Muscle of leg (tissue), 11 donors: ENCODE measurements around the gene RDH12. TPM values are rescaled to one million over a fixed set of nuclear protein-coding genes. Genes with fewer than 3 reads are reported as not detected.

Source experiments
- DNase-seq: peaks from one replicate; pipeline ENCODE4 v3.0.0; 2013
- H3K27ac ChIP-seq: one replicate; pipeline ENCODE4 v1.5.1; 2013; ENCODE audit warnings: mild to moderate bottlenecking, low read length, control low read depth
- H3K27me3 ChIP-seq: one replicate; pipeline ENCODE4 v1.6.1; 2013; ENCODE audit warnings: low read length; ENCODE audit not compliant: control insufficient read depth, insufficient read depth
- H3K36me3 ChIP-seq: one replicate; pipeline ENCODE4 v1.6.1; 2013; ENCODE audit warnings: low read length; ENCODE audit not compliant: control insufficient read depth, insufficient read depth
- H3K4me1 ChIP-seq: one replicate; pipeline ENCODE4 v1.6.1; 2013; ENCODE audit warnings: low read length; ENCODE audit not compliant: control insufficient read depth, insufficient read depth
- H3K4me3 ChIP-seq: one replicate; pipeline ENCODE4 v1.5.1; 2013; ENCODE audit warnings: low read length, control low read depth
- H3K9me3 ChIP-seq: replicated peaks from 2 replicates; pipeline ENCODE4 v1.6.1; 2013; ENCODE audit warnings: low read depth, low read length; ENCODE audit not compliant: control insufficient read depth
- WGBS: methylation state at CpG from one replicate; pipeline ENCODE4 v1.1.5; 2013; ENCODE audit warnings: missing lambda C conversion rate; ENCODE audit not compliant: insufficient coverage; 5-methylcytosine and 5-hydroxymethylcytosine counted together
- polyA plus RNA-seq, 8 donors: library from polyadenylated mRNA; unstranded; fragments of 120-200 nt; gene quantifications; one replicate each; pipeline versions ENCODE4 v1.2.1 to v1.2.3, GENCODE V29; 2013; ENCODE audit warnings: inconsistent platforms in 1 of 8, low replicate concordance in 1 of 8; ENCODE audit not compliant: insufficient read length in 8 of 8, insufficient read depth in 1 of 8
- total RNA-seq: library from RNA; stranded (reverse); fragments of 120-200 nt; gene quantifications from one replicate; pipeline ENCODE4 v1.2.4, GENCODE V29; 2013

The RDH12 gene
- total and polyA plus RNA-seq, 9 donors: 0.30 to 1.2 (median 0.64) TPM

DNA sequence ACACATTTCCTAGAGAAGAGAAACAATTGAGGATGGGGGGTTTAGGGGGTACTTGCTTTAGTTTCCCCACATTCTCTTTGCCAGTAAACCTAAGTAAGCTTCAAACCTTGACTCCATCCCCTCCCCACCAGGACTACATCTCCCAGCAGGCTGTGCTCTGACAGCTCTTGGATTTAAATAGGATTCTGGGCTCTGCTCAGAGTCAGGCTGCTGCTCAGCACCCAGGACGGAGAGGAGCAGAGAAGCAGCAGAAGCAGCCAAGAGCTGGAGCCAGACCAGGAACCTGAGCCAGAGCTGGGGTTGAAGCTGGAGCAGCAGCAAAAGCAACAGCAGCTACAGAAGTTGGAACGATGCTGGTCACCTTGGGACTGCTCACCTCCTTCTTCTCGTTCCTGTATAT is 20.6 kb downstream of the RDH12 start:
- WGBS: 0% methylated on average over 2 of the region's 3 CpGs
- H3K4me3 ChIP-seq: no peak overlapping the region
- peaks cover 3% of the 10 kb centered on the region for H3K9me3 ChIP-seq
- peaks cover 15% of the 10 kb centered on the region for H3K27me3 ChIP-seq
- H3K27ac ChIP-seq: no peak overlapping the region
- peaks cover 8% of the 10 kb centered on the region for H3K4me1 ChIP-seq
- peak; percentile 92 for DNase-seq
- H3K36me3 ChIP-seq: no peaks in the 10 kb centered on the region

DNA sequence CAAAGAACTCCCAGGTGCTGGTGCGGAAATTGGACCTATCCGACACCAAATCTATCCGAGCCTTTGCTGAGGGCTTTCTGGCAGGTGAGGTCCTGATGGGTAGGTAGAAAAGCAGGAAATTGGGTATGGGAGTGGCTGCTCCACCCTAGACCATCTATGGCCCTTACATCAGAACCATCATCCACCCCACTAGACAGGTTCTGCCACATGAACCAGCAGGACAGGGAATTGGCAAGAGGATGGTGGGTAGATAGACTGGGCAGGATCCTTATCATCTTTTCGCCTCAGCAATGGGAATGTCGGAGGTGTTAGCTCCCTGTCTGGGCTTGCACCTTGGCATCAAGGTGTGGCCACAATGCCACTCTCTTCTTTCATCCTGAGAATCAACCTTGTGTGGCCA is 23.5 kb downstream of the RDH12 start:
- peaks cover 18% of the 10 kb centered on the region for H3K27me3 ChIP-seq
- no peak for DNase-seq
- no CpG with 5 or more reads among the region's 5 CpGs for WGBS

GRCh38 chr14:67727361-67727760 is 25.7 kb downstream of the RDH12 start:
- Histone ChIP-seq H3K27me3 (peaks cover 16% of the 10 kb centered on the region), H3K4me1 (peaks cover 6% of the 10 kb centered on the region), H3K4me3 (no peak overlapping the region), H3K36me3 (no peaks in the 10 kb centered on the region), H3K9me3 (peaks cover 3% of the 10 kb centered on the region), H3K27ac (no peak overlapping the region)
- 95% methylated on average over 5 of the region's 7 CpGs for WGBS
- DNase-seq: no peak

More for the DNA sequence above, 23.5 kb downstream of the RDH12 start:
- Histone ChIP-seq H3K4me1 (peaks cover 8% of the 10 kb centered on the region), H3K27ac (no peak overlapping the region), H3K4me3 (no peak overlapping the region), H3K36me3 (no peaks in the 10 kb centered on the region), H3K9me3 (peaks cover 3% of the 10 kb centered on the region)

DNA sequence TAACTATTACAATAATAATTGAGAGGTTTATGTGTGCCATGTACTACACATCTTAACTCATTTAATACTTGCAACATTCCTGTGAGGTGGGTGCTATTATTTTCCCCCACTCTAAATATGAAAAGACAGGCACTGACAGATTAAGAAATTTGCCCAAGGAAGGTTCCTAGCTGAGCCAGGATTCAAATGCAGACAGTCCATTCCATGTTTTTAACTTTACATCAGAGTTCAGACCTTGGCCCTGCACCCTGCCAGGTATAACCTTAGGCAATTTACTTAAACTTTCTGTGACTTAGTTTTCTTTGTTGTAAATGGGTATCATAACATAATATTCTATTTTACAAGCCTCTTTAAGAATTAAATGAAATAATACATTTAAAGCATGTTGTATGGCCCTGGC is 26.6 kb downstream of the RDH12 start:
- Histone ChIP-seq H3K9me3 (peaks cover 3% of the 10 kb centered on the region), H3K36me3 (no peaks in the 10 kb centered on the region), H3K27ac (no peak overlapping the region), H3K4me3 (no peak overlapping the region), H3K4me1 (no peaks in the 10 kb centered on the region), H3K27me3 (peaks cover 16% of the 10 kb centered on the region)
- DNase-seq: no peak

DNA sequence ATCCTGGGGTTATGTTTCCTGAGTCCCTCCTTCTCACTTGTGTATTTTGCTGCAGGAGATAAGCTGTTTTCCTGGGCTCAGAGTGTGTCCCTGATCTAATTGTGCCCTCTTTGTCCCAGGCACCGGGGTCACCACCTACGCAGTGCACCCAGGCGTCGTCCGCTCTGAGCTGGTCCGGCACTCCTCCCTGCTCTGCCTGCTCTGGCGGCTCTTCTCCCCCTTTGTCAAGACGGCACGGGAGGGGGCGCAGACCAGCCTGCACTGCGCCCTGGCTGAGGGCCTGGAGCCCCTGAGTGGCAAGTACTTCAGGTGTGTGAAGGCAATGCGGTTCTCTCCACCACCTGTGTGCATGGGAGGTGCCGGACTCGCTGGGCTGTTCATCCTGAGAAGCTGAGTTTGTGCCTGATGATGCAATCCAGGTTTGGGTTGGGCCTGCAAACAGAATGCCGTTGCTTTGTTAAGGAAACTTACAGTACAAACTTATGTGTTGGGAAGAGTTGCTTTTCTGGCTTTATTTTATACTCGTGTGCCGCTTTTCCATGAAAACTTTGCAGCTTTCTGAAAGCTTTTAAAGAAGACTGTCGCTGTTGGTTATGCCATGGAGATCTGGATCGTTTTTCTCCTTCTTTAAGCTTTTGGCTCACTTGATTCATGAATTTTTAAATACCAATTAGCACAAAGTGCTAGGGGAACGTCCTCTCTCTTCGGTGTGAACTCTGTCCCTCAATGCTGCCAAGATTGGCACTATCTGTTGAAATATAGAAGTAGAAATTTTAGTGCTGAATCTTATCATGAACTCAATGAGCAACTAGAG is 27.6 kb downstream of the RDH12 start:
- DNase-seq: no peak
- no peaks in the 10 kb centered on the region for H3K9me3 ChIP-seq
- peaks cover 6% of the 10 kb centered on the region for H3K4me1 ChIP-seq
- no peak overlapping the region for H3K4me3 ChIP-seq
- no peaks in the 10 kb centered on the region for H3K36me3 ChIP-seq
- WGBS: 23% methylated on average over 13 of the region's 21 CpGs
- H3K27ac ChIP-seq: no peak overlapping the region
- peaks cover 16% of the 10 kb centered on the region for H3K27me3 ChIP-seq

DNA sequence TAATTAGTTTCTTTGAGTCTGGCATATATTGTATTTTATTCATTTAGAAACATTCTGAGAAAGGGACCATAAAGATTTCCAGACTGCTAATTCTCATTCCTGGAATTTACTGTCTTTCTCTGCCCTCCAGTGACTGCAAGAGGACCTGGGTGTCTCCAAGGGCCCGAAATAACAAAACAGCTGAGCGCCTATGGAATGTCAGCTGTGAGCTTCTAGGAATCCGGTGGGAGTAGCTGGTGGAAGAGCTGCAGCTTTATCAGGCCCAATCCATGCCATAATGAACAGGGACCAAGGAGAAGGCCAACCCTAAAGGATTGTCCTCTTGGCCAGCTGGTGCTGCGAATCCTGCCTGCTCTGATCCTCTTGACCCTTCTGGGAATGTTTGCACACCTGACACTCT is 31.9 kb downstream of the RDH12 start:
- peak; percentile 82 for DNase-seq
- WGBS: 70% methylated on average over 3 of the region's 4 CpGs
- peak overlapping the region; percentile 81 for H3K27ac ChIP-seq
- peaks cover 27% of the 10 kb centered on the region for H3K4me1 ChIP-seq
- no peak overlapping the region for H3K4me3 ChIP-seq
- no peaks in the 10 kb centered on the region for H3K36me3 ChIP-seq
- H3K27me3 ChIP-seq: peaks cover 3% of the 10 kb centered on the region
- no peaks in the 10 kb centered on the region for H3K9me3 ChIP-seq

GRCh38 chr14:67734675-67735074 is 33.0 kb downstream of the RDH12 start:
- no peaks in the 10 kb centered on the region for H3K36me3 ChIP-seq
- no peaks in the 10 kb centered on the region for H3K27me3 ChIP-seq
- DNase-seq: peak; percentile 49
- peaks cover 29% of the 10 kb centered on the region for H3K4me1 ChIP-seq
- no peak overlapping the region for H3K4me3 ChIP-seq
- H3K27ac ChIP-seq: peak overlapping the region; percentile 81
- 100% methylated on average over 1 of the region's 3 CpGs for WGBS
- H3K9me3 ChIP-seq: no peaks in the 10 kb centered on the region

DNA sequence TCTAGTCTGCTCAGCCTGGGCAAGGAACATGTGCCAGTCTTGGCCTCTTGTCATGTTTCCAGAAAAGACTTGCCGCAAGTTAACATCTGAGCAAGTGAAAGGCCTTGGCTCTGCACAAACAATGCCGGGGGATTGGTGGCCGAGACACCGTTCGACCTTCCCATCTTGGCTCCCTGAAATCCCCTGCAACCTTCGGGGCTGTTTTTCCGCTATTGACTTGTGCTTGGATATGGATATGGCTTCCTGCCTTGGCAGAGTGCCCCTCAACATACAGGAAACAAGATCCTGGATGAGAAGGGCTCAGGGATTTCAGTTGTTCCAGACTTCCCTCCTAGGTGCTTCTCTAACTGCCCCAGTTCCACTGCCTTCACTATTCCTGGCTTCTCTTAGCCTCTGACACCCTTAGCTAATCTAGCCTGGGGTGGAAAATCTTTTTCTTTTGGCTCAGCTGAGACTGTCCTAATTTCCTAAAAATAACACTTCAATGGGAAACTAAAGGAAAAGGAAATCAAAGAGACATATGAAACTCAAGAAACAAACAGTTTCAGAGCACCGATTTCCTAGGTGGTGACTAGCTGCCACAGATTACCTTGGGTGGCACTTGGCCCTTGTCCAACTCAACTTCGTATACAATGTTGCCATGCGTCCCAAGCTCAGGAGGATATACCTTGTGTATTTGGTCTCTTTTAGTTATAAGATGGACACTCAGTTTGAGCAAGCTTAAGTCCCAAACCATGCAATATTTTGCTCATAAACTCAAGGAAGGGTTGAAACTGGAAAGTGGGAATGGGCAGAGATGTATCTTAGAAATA is 33.9 kb downstream of the RDH12 start:
- Histone ChIP-seq H3K9me3 (no peaks in the 10 kb centered on the region), H3K27ac (peak overlapping the region; percentile 68), H3K36me3 (no peaks in the 10 kb centered on the region), H3K4me3 (no peak overlapping the region), H3K4me1 (peaks cover 29% of the 10 kb centered on the region), H3K27me3 (no peaks in the 10 kb centered on the region)
- 24% methylated on average over 6 of the region's 10 CpGs for WGBS
- peak; percentile 76 for DNase-seq

DNA sequence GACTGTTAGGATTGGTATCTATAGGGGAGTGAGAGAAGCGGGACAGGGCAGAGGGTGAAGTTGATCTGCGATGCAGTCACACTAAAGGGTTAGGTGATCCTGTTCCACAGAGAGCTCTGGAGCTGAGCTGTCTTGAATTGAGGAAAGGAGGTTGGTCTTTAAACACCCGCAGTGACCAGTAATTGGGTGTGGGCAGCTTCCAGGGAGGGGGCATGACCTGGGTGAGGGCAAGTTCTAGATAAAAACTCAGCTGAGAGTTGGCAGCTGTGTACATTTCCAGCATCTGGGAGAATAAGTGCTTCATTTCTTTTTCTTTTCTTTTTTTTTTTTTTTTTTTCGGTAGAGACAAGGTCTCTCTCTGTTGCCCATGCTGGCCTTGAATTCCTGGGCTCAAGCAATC is 35.1 kb downstream of the RDH12 start:
- H3K4me3 ChIP-seq: no peak overlapping the region
- H3K27me3 ChIP-seq: no peaks in the 10 kb centered on the region
- H3K9me3 ChIP-seq: no peaks in the 10 kb centered on the region
- no peaks in the 10 kb centered on the region for H3K36me3 ChIP-seq
- no peak for DNase-seq
- peaks cover 29% of the 10 kb centered on the region for H3K4me1 ChIP-seq
- WGBS: 93% methylated on average over 3 of the region's 4 CpGs
- no peak overlapping the region for H3K27ac ChIP-seq

DNA sequence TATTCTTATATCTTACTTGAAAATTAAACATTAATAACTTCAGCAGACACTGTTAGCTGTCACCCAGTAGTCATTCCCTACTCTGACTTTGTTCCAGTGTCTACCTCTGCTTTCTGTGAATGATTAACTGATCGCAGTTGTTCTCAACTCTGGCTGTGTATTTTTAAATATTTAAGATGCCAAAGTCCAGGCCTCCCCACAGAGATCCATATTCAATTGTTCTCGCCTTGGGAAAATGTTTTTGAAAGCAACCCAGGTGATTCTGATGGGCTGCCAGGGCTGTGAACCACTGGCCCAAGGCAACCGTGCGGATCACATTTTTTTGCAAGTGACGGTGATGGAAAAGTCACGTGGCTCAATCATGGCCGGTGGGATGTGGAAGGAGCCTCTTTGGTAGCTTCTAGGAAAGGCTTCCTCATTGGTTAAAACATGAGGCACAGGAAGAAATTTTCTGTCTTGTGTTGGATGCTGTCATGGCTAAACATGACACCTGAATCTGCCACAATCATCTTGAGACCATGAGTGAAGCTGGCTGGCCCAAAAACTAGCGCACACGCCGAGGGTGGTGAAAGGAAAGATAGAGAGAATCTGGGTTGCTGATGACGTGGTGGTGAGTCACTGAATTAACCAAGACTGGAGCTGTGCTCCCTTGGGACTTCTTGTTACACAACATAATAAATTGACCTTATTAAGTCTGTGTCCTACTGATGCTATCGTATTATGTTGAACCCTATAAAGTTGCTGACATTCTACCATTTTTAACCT is 37.2 kb downstream of the RDH12 start:
- H3K4me3 ChIP-seq: no peak overlapping the region
- WGBS: 75% methylated on average over 7 of the region's 12 CpGs
- DNase-seq: peak; percentile 24
- H3K36me3 ChIP-seq: no peaks in the 10 kb centered on the region
- no peaks in the 10 kb centered on the region for H3K27me3 ChIP-seq
- H3K27ac ChIP-seq: no peak overlapping the region
- peaks cover 32% of the 10 kb centered on the region for H3K4me1 ChIP-seq
- no peaks in the 10 kb centered on the region for H3K9me3 ChIP-seq
